GM12878 (cell line): Measurements from ENCODE around the gene REXO1. TPM values are rescaled to one million over a fixed set of nuclear protein-coding genes. Genes with fewer than 3 reads are reported as not detected.
A peak's percentile ranks its signal among the peaks of the same experiment; 100 is the strongest.

Experiments used
- BHLHE40 ChIP-seq, 2 experiments: fragments of 450-650 bp in 1 of 2; IDR thresholded peaks; 2 replicates each; pipeline ENCODE4 v1.6.1; 2011 to 2017; ENCODE audit warnings: low read depth in 2 of 2, borderline replicate concordance in 1 of 2, improper control_type of control experiment in 1 of 2, low read length in 1 of 2, mild to moderate bottlenecking in 1 of 2
- MLLT1 ChIP-seq: fragments of 450-650 bp; IDR thresholded peaks from 2 replicates; pipeline ENCODE4 v1.6.1; 2016; ENCODE audit warnings: mild to moderate bottlenecking
- MYC ChIP-seq: IDR thresholded peaks from 2 replicates; pipeline ENCODE4 v1.6.1; 2011; ENCODE audit warnings: mild to moderate bottlenecking, low read length, moderate library complexity, inconsistent platforms; ENCODE audit not compliant: insufficient read depth, insufficient replicate concordance, insufficient read length, severe bottlenecking
- PAX8 ChIP-seq: fragments of 450-650 bp; IDR thresholded peaks from 2 replicates; pipeline ENCODE4 v1.6.1; 2017; ENCODE audit warnings: mild to moderate bottlenecking, moderate library complexity
- SIX5 ChIP-seq: IDR thresholded peaks from 2 replicates; pipeline ENCODE4 v1.6.1; 2011; ENCODE audit warnings: mild to moderate bottlenecking, low read depth, low read length, moderate library complexity; ENCODE audit not compliant: severe bottlenecking
- SMC3 ChIP-seq: IDR thresholded peaks from 2 replicates; pipeline ENCODE4 v1.6.1; 2011; ENCODE audit warnings: low read length, improper control_type of control experiment, borderline replicate concordance
- SRF ChIP-seq, 2 experiments: IDR thresholded peaks; 2 replicates each; pipeline ENCODE4 v1.6.1; 2011; ENCODE audit warnings: low read depth in 2 of 2, low read length in 2 of 2, mild to moderate bottlenecking in 1 of 2, moderate library complexity in 1 of 2
- SUZ12 ChIP-seq: fragments of 200-600 bp; sonication (generic); IDR thresholded peaks from one replicate; pipeline ENCODE4 v1.6.1; 2018; ENCODE audit warnings: antibody characterized with exemption, mild to moderate bottlenecking; ENCODE audit not compliant: unreplicated experiment
- polyA plus RNA-seq, 11 experiments: library from polyadenylated mRNA; depleted of rRNA in 4 of 11; unstranded in 6 of 11; stranded (reverse) in 5 of 11; fragments of >200 nt; fragmentation: Nextera tagmentation in 4 of 11; fragmentation: Illumina TruSeq in 1 of 11; extraction: Ambion mirVana in 4 of 11; extraction: Trizol in 1 of 11; gene quantifications; 1 replicate in 1 of 11; 2 replicates in 10 of 11; pipeline versions ENCODE4 v1.2.1 to v1.2.3, GENCODE V29; 2011 to 2016; ENCODE audit warnings: inconsistent platforms in 2 of 11, missing spikeins in 2 of 11, low read depth in 1 of 11
- total RNA-seq, 4 experiments: library from RNA; depleted of rRNA in 3 of 4; stranded (reverse); fragments of >200 nt in 3 of 4; fragmentation: Illumina TruSeq in 1 of 4; extraction: Trizol in 1 of 4; gene quantifications; 2 replicates each; pipeline versions ENCODE4 v1.2.1 to v1.2.3, GENCODE V29; 2013 to 2021
- TF ChIP-seq, protein P1 (sequence below): IDR thresholded peaks from 2 replicates; pipeline ENCODE4 v1.6.1; 2012; ENCODE audit warnings: low read length, inconsistent platforms
- TF ChIP-seq, protein P2 (sequence below): fragments of 450-650 bp; IDR thresholded peaks from 2 replicates; pipeline ENCODE4 v1.6.1; 2014; ENCODE audit warnings: mild to moderate bottlenecking
- TF ChIP-seq, protein P3 (sequence below): fragments of 450-650 bp; IDR thresholded peaks from 2 replicates; pipeline ENCODE4 v1.6.1; 2017; ENCODE audit warnings: antibody characterized with exemption, mild to moderate bottlenecking, moderate library complexity
- TF ChIP-seq, protein P4 (sequence below): IDR thresholded peaks from 2 replicates; pipeline ENCODE4 v1.6.1; 2011; ENCODE audit warnings: borderline replicate concordance, low read depth, mild to moderate bottlenecking, moderate library complexity, low read length; ENCODE audit not compliant: insufficient read depth, poor library complexity, severe bottlenecking

REXO1 gene
- total and polyA plus RNA-seq, 10 of the 15 experiments (the other 5 are each of a cell fraction or from before 2014, with no cell fraction given), result 0.03 to 45.2 (median 8.4) TPM

DNA sequence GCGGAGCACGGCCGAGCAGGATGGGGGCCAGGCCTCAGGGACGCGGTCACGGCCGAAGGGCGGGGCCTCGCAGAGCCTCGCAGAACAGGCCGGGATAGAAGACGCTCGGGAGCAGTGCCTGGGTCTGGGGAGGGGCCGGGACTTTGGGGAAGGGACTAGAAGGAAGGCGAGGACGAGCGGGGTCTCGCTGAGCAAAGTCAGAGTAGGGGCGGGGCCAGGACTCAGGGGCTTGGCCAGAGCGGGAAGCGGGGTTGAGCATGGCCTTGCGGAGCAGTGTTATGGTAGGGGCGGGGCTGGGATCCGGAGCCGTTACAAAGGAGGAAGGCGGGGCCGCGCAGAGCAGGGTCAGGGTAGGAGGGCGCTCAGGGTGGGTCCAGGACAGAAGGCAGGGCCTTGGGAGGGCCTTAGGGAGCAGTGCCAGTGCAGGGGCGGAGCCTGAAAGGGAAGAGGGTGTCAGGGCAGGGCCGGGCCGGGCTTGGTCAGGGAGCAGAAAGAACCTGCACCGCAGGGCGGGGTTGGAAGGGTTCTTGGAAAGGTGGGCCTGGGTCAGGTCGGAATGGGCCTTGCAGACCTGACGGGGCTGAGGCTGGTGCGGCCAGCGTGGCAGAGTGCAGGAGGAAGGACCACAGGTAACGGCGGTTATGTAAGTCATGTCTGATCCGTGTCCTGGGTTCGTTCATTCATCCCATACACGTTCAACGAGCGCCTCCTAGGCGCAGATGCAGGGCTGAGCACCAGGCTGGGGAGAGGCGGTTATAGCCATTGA is 35.7 kb downstream of the REXO1 start (continued):
- TF ChIP-seq MLLT1 (peak; percentile 11; the same call in 1 of the 2 replicates), PAX8 (no peak), SMC3 (peak; percentile 44; the same call in 1 of the 2 replicates), SIX5 (no peak), SRF (IDR thresholded peaks at IDR 0.05; ENCODE audit: low read depth in 2 of 2, low read length in 2 of 2) (0 out of 4 replicates have a peak, but pooled peaks of 1 of the 2 experiments have one; percentile 15), MYC (no peak), BHLHE40 (IDR thresholded peaks at IDR 0.05; ENCODE audit: borderline replicate concordance in 1 of 2, low read depth in 2 of 2, low read length in 1 of 2) (peak in 1 of 2 experiments; percentile 10; a peak in 1 of 4 replicates), SUZ12 (no peak)
- TF ChIP-seq, protein P1, sequence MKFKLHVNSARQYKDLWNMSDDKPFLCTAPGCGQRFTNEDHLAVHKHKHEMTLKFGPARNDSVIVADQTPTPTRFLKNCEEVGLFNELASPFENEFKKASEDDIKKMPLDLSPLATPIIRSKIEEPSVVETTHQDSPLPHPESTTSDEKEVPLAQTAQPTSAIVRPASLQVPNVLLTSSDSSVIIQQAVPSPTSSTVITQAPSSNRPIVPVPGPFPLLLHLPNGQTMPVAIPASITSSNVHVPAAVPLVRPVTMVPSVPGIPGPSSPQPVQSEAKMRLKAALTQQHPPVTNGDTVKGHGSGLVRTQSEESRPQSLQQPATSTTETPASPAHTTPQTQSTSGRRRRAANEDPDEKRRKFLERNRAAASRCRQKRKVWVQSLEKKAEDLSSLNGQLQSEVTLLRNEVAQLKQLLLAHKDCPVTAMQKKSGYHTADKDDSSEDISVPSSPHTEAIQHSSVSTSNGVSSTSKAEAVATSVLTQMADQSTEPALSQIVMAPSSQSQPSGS, result no peak
- TF ChIP-seq, protein P2, sequence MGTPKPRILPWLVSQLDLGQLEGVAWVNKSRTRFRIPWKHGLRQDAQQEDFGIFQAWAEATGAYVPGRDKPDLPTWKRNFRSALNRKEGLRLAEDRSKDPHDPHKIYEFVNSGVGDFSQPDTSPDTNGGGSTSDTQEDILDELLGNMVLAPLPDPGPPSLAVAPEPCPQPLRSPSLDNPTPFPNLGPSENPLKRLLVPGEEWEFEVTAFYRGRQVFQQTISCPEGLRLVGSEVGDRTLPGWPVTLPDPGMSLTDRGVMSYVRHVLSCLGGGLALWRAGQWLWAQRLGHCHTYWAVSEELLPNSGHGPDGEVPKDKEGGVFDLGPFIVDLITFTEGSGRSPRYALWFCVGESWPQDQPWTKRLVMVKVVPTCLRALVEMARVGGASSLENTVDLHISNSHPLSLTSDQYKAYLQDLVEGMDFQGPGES, result no peak
- TF ChIP-seq, protein P3, sequence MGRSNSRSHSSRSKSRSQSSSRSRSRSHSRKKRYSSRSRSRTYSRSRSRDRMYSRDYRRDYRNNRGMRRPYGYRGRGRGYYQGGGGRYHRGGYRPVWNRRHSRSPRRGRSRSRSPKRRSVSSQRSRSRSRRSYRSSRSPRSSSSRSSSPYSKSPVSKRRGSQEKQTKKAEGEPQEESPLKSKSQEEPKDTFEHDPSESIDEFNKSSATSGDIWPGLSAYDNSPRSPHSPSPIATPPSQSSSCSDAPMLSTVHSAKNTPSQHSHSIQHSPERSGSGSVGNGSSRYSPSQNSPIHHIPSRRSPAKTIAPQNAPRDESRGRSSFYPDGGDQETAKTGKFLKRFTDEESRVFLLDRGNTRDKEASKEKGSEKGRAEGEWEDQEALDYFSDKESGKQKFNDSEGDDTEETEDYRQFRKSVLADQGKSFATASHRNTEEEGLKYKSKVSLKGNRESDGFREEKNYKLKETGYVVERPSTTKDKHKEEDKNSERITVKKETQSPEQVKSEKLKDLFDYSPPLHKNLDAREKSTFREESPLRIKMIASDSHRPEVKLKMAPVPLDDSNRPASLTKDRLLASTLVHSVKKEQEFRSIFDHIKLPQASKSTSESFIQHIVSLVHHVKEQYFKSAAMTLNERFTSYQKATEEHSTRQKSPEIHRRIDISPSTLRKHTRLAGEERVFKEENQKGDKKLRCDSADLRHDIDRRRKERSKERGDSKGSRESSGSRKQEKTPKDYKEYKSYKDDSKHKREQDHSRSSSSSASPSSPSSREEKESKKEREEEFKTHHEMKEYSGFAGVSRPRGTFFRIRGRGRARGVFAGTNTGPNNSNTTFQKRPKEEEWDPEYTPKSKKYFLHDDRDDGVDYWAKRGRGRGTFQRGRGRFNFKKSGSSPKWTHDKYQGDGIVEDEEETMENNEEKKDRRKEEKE, result no peak
- TF ChIP-seq, protein P4, sequence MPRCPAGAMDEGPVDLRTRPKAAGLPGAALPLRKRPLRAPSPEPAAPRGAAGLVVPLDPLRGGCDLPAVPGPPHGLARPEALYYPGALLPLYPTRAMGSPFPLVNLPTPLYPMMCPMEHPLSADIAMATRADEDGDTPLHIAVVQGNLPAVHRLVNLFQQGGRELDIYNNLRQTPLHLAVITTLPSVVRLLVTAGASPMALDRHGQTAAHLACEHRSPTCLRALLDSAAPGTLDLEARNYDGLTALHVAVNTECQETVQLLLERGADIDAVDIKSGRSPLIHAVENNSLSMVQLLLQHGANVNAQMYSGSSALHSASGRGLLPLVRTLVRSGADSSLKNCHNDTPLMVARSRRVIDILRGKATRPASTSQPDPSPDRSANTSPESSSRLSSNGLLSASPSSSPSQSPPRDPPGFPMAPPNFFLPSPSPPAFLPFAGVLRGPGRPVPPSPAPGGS, result peak; percentile 47
- TF ChIP-seq, all 136 proteins: peak for 19
